A549 (cell line): ENCODE measurements around the gene TMEM91. TPM values are rescaled to one million over a fixed set of nuclear protein-coding genes. Genes with fewer than 3 reads are reported as not detected.

Experiments
- ATAC-seq, 2 experiments: fragments of 200-7000 bp in 1 of 2; fragments of >200 bp in 1 of 2; cut with Nextera tagmentation in 1 of 2; cut with Tn5 transposase in 1 of 2; 3 replicates each; pipeline versions ENCODE4 v1.8.0 to v1.9.1; 2018 to 2020; ENCODE audit warnings: mild to moderate bottlenecking in 1 of 2, moderate library complexity in 1 of 2
- CTCF ChIA-PET: fragments of 300-600 bp; sonication (Branson Sonifier 250); formaldehyde crosslinking; extraction: SDS; loops from one replicate; lab custom pipeline; 2021; ENCODE audit warnings: antibody characterized with exemption, inconsistent platforms; lab: Yijun Ruan, JAX
- POLR2A ChIA-PET: fragments of 350-600 bp; formaldehyde crosslinking; extraction: SDS; loops from one replicate; lab custom pipeline; 2021; ENCODE audit warnings: antibody characterized with exemption, inconsistent platforms; lab: Yijun Ruan, JAX
- DNase-seq, 2 experiments: peaks; one replicate each; pipeline versions ENCODE4 v3.0.0 to v3.0.0-alpha.2; 2011 to 2016; ENCODE audit warnings: low read depth in 1 of 2, low spot score in 1 of 2
- FAIRE-seq: peaks from 2 replicates; lab custom pipeline; 2011; peaks lifted over from hg19 to GRCh38; lab: Jason Lieb, UNC
- H3K27ac ChIP-seq, 2 experiments: fragments of >200 bp; sonication (Bioruptor Twin); formaldehyde crosslinking; 3 replicates each; pipeline ENCODE4 v1.5.1; 2016 to 2017
- H3K4me1 ChIP-seq: fragments of >200 bp; sonication (Bioruptor Twin); formaldehyde crosslinking; 3 replicates; pipeline ENCODE4 v1.6.1; 2016
- H3K4me2 ChIP-seq: fragments of >200 bp; sonication (Bioruptor Twin); formaldehyde crosslinking; 3 replicates; pipeline ENCODE4 v1.6.1; 2016
- H3K4me3 ChIP-seq: fragments of >200 bp; sonication (Bioruptor Twin); formaldehyde crosslinking; 3 replicates; pipeline ENCODE4 v1.5.1; 2016
- H3K9me3 ChIP-seq: fragments of >200 bp; sonication (Bioruptor Twin); formaldehyde crosslinking; 3 replicates; pipeline ENCODE4 v1.6.1; 2016
- MYC ChIP-seq: IDR thresholded peaks from 2 replicates; pipeline ENCODE4 v1.6.1; 2012; ENCODE audit warnings: mild to moderate bottlenecking, inconsistent platforms, low read length, improper control_type of control experiment, borderline replicate concordance
- NFE2L2 ChIP-seq: fragments of 150-350 bp; conservative IDR thresholded peaks from 2 replicates; pipeline ENCODE4 v1.6.1; 2014; ENCODE audit warnings: low read length
- POLR2A ChIP-seq: IDR thresholded peaks from 2 replicates; pipeline ENCODE4 v1.6.1; 2012; ENCODE audit warnings: mild to moderate bottlenecking, low read length
- TP53 ChIP-seq: fragments of 250-450 bp; sonication (Bioruptor Pico); IDR thresholded peaks from 2 replicates; pipeline ENCODE4 v1.5.0; 2021; ENCODE audit warnings: mild to moderate bottlenecking, moderate library complexity
- whole genome bisulfite sequencing: methylation state at CpG from one replicate; pipeline ENCODE4 v1.1.6; 2017; ENCODE audit errors: missing lambda C conversion rate; 5-methylcytosine and 5-hydroxymethylcytosine counted together
- polyA plus RNA-seq, 4 experiments: library from polyadenylated mRNA; depleted of rRNA in 3 of 4; stranded (reverse); fragments of >200 nt; fragmentation: RNase III in 1 of 4; extraction: RNeasy Plus Mini Kit Qiagen cat#74134 plus additional on column Dnase treatment in 1 of 4; gene quantifications; 2 replicates in 3 of 4; 3 replicates in 1 of 4; pipeline ENCODE4 v1.2.3, GENCODE V29; 2011 to 2017
- TF ChIP-seq, protein P1 (sequence below): IDR thresholded peaks from 2 replicates; pipeline ENCODE4 v1.6.1; 2012
- TF ChIP-seq, protein P2 (sequence below): IDR thresholded peaks from 2 replicates; pipeline ENCODE4 v1.6.1; 2012; ENCODE audit warnings: low read depth, borderline replicate concordance
- TF ChIP-seq, protein P3 (sequence below): IDR thresholded peaks from 2 replicates; pipeline ENCODE4 v1.6.1; 2012
- TF ChIP-seq, protein P4 (sequence below): fragments of 450-650 bp; IDR thresholded peaks from 2 replicates; pipeline ENCODE4 v1.6.1; 2014; ENCODE audit warnings: antibody characterized with exemption
- TF ChIP-seq, protein P5 (sequence below): fragments of 250-450 bp; sonication (Bioruptor Pico); IDR thresholded peaks from 2 replicates; pipeline ENCODE4 v1.5.0; 2020; ENCODE audit warnings: low read depth, mild to moderate bottlenecking, moderate library complexity
- TF ChIP-seq, protein P6 (sequence below): fragments of 200-600 bp; sonication (generic); IDR thresholded peaks from 2 replicates; pipeline ENCODE4 v1.6.1; 2016; ENCODE audit warnings: antibody characterized with exemption, mild to moderate bottlenecking, moderate library complexity
- TF ChIP-seq, protein P7 (sequence below): fragments of >200 bp; sonication (Bioruptor Twin); formaldehyde crosslinking; IDR thresholded peaks from 3 replicates; pipeline ENCODE4 v1.6.1; 2016

TMEM91 gene
- polyA plus RNA-seq, 2 of the 4 experiments (the other 2 are of a cell fraction) = 4.0 to 5.2 TPM

DNA sequence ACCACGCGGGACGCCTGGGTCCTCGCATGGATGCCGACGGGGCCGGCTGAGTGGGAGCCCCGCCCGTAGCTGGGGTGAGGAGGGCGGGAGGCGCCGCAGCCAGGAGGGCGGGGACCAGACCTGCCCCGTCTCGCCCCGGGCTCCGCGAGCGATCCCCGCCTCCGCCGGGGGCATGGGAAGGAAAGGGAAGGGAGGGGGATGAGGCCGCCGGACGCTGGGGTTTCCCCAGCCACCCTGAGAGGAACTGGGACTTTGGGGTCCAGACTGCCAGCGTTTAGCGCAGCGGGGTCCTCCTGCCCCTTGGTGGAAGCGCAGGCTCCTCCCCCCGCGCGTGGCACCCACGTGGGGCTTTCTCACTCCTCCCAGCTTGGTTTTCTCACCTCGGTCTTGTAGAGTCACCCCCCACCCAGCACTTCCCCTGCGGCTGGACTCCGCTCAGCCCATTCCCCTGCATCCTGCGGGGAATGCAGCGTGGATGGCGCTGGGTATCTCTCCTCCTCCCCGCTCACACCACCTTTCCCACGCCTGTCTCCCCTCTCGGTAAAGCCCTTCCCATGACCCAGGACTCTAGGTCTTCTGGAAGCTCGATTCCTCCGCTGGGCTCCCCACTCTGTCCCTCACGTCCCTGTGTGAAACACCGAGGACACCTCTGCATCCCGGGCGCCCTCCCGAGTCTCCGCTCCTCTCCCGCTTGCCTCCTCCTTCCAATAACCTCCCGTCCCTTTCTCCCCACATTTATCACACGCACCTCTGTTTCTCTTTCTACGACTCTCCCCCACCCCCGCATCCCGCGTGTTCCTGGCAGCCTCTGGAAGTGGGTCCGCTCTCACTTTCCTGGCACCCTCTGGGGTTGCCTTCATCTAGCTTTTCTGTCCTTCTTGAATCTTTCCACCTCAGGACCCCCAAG lies 24.7 kb upstream of the TMEM91 start:
- peak; percentile 8 to 50; a peak in 3 of 6 replicates for ATAC-seq
- Histone ChIP-seq H3K4me2 (peak overlapping the region; percentile 90), H3K27ac (peak overlapping the region; percentile 90 to 92), H3K4me1 (peaks cover 15% of the 10 kb centered on the region), H3K4me3 (peak overlapping the region; percentile 72), H3K9me3 (no peaks in the 10 kb centered on the region)
- no peak for FAIRE-seq
- POLR2A ChIA-PET = interaction anchor here (0.5 to 5.6 kb wide), 9 partner anchors 13 to 191 kb away, joined by 3 to 96 read pairs (median 6); partner anchors contain the start of genes B9D2, CCDC97, DMAC2 and HNRNPUL1
- peak in 1 of 2 experiments; percentile 89 for DNase-seq
- CTCF ChIA-PET = interaction anchor here (0.7 to 9.4 kb wide), 39 partner anchors 14 to 691 kb away, joined by 3 to 197 read pairs (median 6); partner anchors contain the start of genes B9D2, CCDC97, CYP2S1 and DMAC2
- 2% methylated on average over 58 of the region's 58 CpGs for WGBS
- TF ChIP-seq POLR2A = 0 out of 2 replicates have a peak, but pooled peaks have one; percentile 8
- TF ChIP-seq, protein P1, sequence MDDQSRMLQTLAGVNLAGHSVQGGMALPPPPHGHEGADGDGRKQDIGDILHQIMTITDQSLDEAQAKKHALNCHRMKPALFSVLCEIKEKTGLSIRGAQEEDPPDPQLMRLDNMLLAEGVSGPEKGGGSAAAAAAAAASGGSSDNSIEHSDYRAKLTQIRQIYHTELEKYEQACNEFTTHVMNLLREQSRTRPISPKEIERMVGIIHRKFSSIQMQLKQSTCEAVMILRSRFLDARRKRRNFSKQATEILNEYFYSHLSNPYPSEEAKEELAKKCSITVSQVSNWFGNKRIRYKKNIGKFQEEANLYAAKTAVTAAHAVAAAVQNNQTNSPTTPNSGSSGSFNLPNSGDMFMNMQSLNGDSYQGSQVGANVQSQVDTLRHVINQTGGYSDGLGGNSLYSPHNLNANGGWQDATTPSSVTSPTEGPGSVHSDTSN = peak; percentile 29; the same call in 1 of the 2 replicates
- no peak for TF ChIP-seq NFE2L2
- TF ChIP-seq, protein P2, sequence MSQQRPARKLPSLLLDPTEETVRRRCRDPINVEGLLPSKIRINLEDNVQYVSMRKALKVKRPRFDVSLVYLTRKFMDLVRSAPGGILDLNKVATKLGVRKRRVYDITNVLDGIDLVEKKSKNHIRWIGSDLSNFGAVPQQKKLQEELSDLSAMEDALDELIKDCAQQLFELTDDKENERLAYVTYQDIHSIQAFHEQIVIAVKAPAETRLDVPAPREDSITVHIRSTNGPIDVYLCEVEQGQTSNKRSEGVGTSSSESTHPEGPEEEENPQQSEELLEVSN = peak; percentile 24; the same call in 1 of the 2 replicates
- TF ChIP-seq, protein P3, sequence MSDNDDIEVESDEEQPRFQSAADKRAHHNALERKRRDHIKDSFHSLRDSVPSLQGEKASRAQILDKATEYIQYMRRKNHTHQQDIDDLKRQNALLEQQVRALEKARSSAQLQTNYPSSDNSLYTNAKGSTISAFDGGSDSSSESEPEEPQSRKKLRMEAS = peak; percentile 70
- peak; percentile 73; the same call in 1 of the 2 replicates for TF ChIP-seq MYC
- TF ChIP-seq, protein P4, sequence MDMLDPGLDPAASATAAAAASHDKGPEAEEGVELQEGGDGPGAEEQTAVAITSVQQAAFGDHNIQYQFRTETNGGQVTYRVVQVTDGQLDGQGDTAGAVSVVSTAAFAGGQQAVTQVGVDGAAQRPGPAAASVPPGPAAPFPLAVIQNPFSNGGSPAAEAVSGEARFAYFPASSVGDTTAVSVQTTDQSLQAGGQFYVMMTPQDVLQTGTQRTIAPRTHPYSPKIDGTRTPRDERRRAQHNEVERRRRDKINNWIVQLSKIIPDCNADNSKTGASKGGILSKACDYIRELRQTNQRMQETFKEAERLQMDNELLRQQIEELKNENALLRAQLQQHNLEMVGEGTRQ = peak; percentile 69
- TF ChIP-seq, protein P5, sequence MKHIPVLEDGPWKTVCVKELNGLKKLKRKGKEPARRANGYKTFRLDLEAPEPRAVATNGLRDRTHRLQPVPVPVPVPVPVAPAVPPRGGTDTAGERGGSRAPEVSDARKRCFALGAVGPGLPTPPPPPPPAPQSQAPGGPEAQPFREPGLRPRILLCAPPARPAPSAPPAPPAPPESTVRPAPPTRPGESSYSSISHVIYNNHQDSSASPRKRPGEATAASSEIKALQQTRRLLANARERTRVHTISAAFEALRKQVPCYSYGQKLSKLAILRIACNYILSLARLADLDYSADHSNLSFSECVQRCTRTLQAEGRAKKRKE (CRISPR knock-in tag) = no peak
- TF ChIP-seq, protein P6, sequence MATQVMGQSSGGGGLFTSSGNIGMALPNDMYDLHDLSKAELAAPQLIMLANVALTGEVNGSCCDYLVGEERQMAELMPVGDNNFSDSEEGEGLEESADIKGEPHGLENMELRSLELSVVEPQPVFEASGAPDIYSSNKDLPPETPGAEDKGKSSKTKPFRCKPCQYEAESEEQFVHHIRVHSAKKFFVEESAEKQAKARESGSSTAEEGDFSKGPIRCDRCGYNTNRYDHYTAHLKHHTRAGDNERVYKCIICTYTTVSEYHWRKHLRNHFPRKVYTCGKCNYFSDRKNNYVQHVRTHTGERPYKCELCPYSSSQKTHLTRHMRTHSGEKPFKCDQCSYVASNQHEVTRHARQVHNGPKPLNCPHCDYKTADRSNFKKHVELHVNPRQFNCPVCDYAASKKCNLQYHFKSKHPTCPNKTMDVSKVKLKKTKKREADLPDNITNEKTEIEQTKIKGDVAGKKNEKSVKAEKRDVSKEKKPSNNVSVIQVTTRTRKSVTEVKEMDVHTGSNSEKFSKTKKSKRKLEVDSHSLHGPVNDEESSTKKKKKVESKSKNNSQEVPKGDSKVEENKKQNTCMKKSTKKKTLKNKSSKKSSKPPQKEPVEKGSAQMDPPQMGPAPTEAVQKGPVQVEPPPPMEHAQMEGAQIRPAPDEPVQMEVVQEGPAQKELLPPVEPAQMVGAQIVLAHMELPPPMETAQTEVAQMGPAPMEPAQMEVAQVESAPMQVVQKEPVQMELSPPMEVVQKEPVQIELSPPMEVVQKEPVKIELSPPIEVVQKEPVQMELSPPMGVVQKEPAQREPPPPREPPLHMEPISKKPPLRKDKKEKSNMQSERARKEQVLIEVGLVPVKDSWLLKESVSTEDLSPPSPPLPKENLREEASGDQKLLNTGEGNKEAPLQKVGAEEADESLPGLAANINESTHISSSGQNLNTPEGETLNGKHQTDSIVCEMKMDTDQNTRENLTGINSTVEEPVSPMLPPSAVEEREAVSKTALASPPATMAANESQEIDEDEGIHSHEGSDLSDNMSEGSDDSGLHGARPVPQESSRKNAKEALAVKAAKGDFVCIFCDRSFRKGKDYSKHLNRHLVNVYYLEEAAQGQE = no peak
- TF ChIP-seq TP53 (CRISPR knock-in tag) = no peak

DNA sequence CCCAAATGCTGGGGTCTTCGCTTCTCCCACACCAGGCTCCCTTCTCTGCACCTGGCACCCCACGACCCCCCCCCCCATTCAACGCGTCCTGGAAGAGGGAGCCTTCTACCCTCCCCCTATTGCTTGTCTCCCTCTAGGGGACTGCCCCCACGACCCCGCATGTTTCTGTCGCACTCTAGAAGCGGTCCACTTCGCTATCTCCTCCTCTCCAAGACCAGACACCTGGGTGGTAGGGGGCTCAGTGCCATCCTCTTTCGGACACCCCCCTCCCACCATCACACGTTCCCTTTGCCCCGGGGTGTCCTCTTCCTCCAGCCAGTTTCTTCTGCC lies 24.1 kb upstream of the TMEM91 start:
- DNase-seq = no peak
- no peaks in the 10 kb centered on the region for H3K9me3 ChIP-seq
- no peak for ATAC-seq
- TF ChIP-seq, protein P7, sequence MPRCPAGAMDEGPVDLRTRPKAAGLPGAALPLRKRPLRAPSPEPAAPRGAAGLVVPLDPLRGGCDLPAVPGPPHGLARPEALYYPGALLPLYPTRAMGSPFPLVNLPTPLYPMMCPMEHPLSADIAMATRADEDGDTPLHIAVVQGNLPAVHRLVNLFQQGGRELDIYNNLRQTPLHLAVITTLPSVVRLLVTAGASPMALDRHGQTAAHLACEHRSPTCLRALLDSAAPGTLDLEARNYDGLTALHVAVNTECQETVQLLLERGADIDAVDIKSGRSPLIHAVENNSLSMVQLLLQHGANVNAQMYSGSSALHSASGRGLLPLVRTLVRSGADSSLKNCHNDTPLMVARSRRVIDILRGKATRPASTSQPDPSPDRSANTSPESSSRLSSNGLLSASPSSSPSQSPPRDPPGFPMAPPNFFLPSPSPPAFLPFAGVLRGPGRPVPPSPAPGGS = no peak
- peak overlapping the region; percentile 90 for H3K4me2 ChIP-seq
- H3K4me1 ChIP-seq = peaks cover 15% of the 10 kb centered on the region
- POLR2A ChIA-PET = interaction anchor here (0.8 to 5.6 kb wide), 8 partner anchors 9 to 88 kb away, joined by 3 to 96 read pairs (median 6); partner anchors contain the start of genes B9D2, CCDC97, DMAC2 and HNRNPUL1
- CTCF ChIA-PET = interaction anchor here (0.6 to 9.4 kb wide), 47 partner anchors 8 to 691 kb away, joined by 3 to 197 read pairs (median 5); partner anchors contain the start of genes B9D2, CCDC97, CYP2S1 and DMAC2
- WGBS = under 1% methylated on average over 11 of the region's 12 CpGs
- FAIRE-seq = no peak
- peak overlapping the region; percentile 90 to 92 for H3K27ac ChIP-seq
- peak overlapping the region; percentile 72 for H3K4me3 ChIP-seq
